Measurements from ENCODE around the gene TMEM255B.
"Not testable (repeated sequence)": the region's sequence is repeated elsewhere in the genome, so short reads cannot be mapped to it uniquely, and the experiment has no call there.

Gene TMEM255B

GRCh38 chr13:113791226-113791625, 32.2 kb downstream of the TMEM255B start:
- no peak for DNase-seq

DNA sequence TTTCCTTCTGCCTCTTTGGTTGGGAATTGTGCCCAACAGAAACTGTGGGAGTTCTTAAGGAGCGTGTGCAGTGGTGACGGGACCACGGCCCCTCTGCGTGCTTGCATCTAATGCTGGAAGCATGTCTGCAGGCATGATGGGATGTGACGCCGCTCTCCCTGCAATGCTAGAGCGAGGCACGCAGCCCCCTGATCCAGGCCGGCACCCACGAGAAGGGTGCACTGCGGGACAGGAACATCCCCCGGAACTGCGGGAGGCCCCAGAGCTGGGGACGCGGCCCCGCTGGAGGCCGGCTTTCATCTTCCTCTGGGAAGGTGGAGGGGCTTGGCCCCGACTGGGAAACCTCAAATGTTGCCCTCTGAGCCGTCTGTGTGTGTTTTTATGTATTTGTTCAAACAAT, 32.7 kb downstream of the TMEM255B start:
- no peak for DNase-seq

GRCh38 chr13:113792236-113792770, 33.3 kb downstream of the TMEM255B start:
- DNase-seq: no peak

- no peak for DNase-seq
Measured at GRCh38 chr13:113792886-113793717, 34.1 kb downstream of the TMEM255B start.

DNA sequence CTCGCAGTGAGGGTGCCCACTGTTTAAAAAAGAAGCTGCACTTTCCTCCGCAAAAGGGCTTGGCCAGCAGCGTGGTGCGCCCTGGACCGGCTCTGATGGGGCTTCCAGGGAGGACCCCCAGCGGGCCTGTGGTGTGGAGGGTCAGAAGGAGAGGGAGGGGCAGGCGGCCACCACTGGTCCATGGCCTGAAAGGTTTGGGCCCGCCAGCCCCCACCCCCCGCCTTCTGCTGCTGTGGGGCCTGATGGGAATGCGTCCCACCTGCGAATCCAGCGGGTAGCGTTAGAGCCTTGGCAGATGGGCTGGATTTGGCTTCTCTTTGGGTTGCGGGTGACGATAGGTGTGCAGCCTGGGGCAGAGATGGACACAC, 34.7 kb downstream of the TMEM255B start:
- DNase-seq: no peak

DNA sequence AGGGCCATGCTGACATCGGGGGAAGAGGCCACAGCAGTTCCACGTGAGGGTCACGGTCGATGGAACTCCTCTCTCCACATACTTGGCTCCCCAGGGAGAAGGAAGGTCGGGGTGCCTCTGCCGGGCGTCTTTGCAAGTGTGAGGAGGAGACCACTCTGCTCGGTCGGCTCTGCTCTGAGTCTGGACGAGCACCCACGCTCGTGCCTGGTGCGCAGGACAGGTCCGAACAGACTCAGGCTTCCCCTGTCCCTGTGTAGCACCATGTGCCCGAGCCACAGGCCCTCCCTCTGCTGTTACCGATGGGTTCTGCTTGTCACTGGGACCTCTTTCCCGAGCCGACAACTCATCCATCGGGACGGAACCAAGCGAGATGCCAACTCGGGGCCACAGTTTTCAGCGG, 35.1 kb downstream of the TMEM255B start:
- no peak for DNase-seq

DNA sequence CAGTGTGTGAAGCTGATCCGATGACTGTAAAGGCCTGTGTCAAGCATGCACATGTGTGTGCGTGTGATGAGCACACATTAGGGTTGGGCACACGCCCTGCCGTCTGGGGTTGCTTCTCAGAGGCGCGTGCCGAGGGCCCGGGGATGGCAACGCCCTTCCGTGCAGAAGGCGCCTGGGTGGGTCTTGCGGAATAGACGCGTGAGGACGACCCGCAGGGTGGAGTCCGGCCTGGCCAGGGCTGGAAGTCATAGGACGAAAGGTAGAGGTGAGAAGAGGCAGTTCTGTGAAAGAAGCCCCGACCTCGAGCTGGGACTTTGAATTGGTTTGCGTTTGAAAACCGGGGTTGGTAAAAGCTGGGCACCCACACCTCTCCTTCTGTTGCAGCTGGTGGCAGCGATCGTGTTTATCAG, 35.7 kb downstream of the TMEM255B start:
- DNase-seq: no peak

- DNase-seq: not testable (repeated sequence)
Measured at GRCh38 chr13:113795362-113795761, 36.3 kb downstream of the TMEM255B start.

GRCh38 chr13:113796211-113796963, 37.4 kb downstream of the TMEM255B start:
- no peak for DNase-seq

GRCh38 chr13:113796964-113797676, 38.1 kb downstream of the TMEM255B start:
- no peak for DNase-seq

DNA sequence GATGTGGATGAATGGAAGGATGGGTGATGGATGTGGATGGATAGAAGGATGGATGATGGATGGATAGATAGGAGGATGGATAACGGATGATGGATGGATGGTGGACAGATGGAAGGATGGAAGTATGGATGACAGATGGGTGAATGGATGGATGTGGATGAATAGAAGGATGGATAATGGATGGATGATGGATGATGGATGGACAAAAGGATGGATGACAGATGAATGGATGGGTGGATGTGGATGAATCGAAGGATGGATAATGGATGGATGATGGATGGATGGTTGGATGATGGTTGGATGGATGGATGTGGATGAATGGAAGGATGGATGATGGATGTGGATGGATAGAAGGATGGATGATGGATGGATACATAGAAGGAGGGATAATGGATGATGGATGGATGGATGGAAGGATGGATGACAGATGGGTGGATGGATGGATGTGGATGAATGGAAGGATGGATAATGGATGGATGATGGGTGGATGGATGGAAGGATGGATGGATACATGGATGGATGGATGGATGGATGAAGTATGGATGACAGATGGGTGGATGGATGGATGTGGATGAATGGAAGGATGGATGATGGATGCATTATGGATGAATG, 39.3 kb downstream of the TMEM255B start:
- DNase-seq: no peak

- no peak for DNase-seq
Measured at GRCh38 chr13:113800576-113800926, 41.5 kb downstream of the TMEM255B start.

- no peak for DNase-seq
Measured at GRCh38 chr13:113801289-113801961, 42.4 kb downstream of the TMEM255B start.

DNA sequence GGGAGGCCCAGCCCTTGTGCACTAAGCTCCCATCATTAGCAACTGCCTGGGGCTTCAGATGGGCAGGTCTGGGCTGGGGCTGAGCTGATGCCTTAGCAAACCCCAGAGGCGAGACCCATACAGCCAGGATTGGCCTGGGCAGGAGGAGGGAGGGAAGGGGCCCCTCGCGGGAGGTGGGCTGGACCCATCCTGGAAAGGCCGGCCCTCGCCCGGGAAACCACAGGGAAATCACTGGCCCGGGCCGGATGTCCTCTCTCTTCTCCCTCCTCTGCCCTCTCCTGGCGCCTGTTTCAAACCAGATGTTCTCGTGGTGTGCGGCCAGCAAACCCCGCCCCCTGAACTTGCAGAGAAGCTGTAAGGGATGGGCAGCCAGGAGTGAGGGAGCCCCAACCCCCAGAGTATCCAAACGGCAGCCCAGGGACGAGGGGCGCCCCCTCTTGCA, 43.1 kb downstream of the TMEM255B start:
- no peak for DNase-seq

GRCh38 chr13:113802761-113803160, 43.7 kb downstream of the TMEM255B start:
- no peak for DNase-seq

DNA sequence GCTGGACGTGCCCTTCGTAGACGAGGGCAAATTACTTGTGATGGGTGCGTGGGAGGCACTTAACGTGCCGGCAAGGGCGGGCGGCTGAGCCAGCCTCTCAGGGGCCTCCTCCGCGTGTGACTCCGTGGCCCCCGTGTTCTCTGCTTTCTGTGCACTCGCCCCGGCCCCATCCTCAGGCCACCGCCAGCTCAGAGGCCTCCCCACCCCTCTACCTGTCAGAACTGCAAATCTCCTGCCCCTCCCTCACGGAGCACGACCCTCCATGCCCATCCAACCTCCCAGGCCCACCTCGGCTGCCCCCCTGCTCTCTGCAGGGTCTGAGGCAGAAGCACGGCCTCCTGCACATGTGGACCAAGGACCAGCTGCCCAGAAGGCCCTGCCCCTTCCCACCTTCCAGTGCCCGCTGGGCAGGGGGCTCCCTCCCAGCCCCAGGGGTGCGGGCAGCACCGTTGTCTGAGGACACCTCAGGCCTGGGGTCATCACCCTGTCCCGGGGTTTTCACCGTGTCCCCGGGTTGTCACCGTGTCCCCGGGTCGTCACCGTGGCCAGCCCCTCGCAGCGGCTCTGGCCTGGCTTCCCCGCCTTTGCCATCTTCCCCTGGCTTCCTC, 44.5 kb downstream of the TMEM255B start:
- DNase-seq: no peak

- no peak for DNase-seq
Measured at GRCh38 chr13:113804017-113804702, 45.1 kb downstream of the TMEM255B start.

DNA sequence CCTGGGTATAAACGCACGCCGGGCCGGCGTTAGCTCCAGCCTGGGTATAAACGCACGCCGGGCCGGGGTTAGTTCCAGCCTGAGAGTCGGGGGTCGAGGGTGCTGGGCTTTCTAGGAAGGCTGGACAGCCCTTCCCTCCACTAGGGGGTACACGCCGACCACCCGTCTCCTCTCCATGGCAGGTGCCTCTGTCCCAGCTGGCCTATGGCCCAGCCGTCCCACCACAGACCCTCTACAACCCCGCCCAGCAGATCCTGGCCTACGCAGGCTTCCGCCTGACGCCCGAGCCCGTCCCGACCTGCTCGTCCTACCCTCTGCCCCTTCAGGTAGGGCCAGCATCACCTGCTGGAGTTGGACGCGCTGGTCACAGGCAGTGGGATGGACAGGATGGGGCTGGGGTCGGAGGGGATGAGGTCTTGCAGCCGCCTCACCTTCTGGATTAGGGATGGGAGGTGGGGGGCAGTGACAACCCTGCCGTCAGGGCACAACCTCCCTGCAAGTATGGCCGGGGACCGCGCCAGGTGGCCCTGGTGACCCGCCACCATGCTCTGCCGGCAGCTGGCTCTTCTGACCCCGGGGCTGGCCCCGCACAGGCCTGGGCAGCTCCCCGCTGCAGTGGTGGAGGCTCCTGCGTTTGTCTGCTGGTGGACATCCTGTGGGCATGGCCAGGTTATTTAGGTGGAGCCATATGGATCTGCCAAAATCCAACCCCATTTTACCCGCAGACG, 45.8 kb downstream of the TMEM255B start:
- no peak for DNase-seq

DNA sequence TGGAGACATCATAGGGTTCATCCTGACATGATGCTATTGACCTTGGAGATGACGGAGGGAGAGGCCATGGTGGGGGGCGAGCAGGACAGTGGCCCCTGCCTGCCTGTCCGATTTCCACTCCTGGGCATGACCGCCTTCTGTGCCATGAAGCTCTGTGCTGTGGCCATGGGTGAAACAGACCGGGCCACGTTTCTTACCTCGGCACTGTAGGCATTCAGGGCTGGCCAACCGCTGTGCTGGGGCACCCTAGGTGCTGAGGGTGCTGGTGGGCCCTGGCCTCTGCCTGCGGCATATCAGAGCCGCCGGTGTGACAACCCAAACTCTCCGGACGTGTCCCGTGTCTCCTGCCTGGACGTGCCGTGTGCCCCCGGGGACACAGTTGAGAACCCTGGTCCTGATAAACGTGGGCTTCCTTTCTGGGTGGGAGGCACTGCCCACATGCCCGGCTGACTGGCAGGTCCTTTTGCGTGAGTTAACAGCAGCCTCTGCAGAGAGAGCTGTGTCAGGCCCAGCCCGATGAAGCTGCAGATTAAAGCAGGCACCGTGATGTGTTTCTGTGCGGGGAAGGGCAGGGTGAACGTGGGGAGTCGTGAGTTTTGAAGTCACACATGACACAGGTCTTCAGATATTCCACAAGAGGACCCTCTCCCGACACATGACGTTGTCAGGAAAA, 46.5 kb downstream of the TMEM255B start:
- DNase-seq: no peak

- DNase-seq: no peak
Measured at GRCh38 chr13:113806104-113806471, 47.1 kb downstream of the TMEM255B start.
